ENCODE data around the gene GPR173. TPM values are rescaled to one million over a fixed set of nuclear protein-coding genes. Genes with fewer than 3 reads are reported as not detected.
A peak's percentile ranks its signal among the peaks of the same experiment; 100 is the strongest.

GPR173 gene
- total and polyA plus RNA-seq, 2 donors from 2014 or later: 1.7 to 5.4 TPM

GRCh38 chrX:53082773-53083616 is 34.4 kb downstream of the GPR173 start:
- Histone ChIP-seq H3K9me3 (ENCODE audit: control insufficient read depth in 2 of 3, insufficient read depth in 1 of 3, low read length in 3 of 3) (no peaks in the 10 kb centered on the region), H3K27ac (ENCODE audit: low read depth in 2 of 2, low read length in 2 of 2) (peak overlapping the region; percentile 78 to 80), H3K9ac (ENCODE audit: low read length in 3 of 3) (peak overlapping the region; percentile 48 to 61 (median 58)), H3K27me3 (ENCODE audit: control insufficient read depth, insufficient read depth, low read length) (no peaks in the 10 kb centered on the region), H3K4me3 (ENCODE audit: low read length in 3 of 3) (peak overlapping the region; percentile 63 to 89 (median 68)), H3K4me1 (ENCODE audit: control insufficient read depth in 2 of 3, insufficient read depth in 2 of 3, low read depth in 1 of 3, low read length in 3 of 3) (peaks cover 0 to 4% (median 0%) of the 10 kb centered on the region in 3 donors), H3K36me3 (ENCODE audit: control insufficient read depth in 2 of 3, insufficient read depth in 3 of 3, low read length in 3 of 3) (peaks cover 0 to 8% (median 4%) of the 10 kb centered on the region in 3 donors)
- DNase-seq: no peak
- no peak for FAIRE-seq
- TF ChIP-seq CTCF (IDR thresholded peaks at IDR 0.05; ENCODE audit: borderline replicate concordance, extremely low read depth, insufficient read depth): no peak
- intact Hi-C loops (cut with DNase I): no loop called here

GRCh38 chrX:53084043-53084570 is 35.5 kb downstream of the GPR173 start:
- Histone ChIP-seq H3K27me3 (ENCODE audit: control insufficient read depth, insufficient read depth, low read length) (no peaks in the 10 kb centered on the region), H3K36me3 (ENCODE audit: control insufficient read depth in 2 of 3, insufficient read depth in 3 of 3, low read length in 3 of 3) (peaks cover 0 to 8% (median 4%) of the 10 kb centered on the region in 3 donors), H3K27ac (ENCODE audit: low read depth in 2 of 2, low read length in 2 of 2) (no peak overlapping the region), H3K4me3 (ENCODE audit: low read length in 3 of 3) (peak overlapping the region in 2 of 3 donors; percentile 63 to 89), H3K9ac (ENCODE audit: low read length in 3 of 3) (no peak overlapping the region), H3K9me3 (ENCODE audit: control insufficient read depth in 2 of 3, insufficient read depth in 1 of 3, low read length in 3 of 3) (no peaks in the 10 kb centered on the region), H3K4me1 (ENCODE audit: control insufficient read depth in 2 of 3, insufficient read depth in 2 of 3, low read depth in 1 of 3, low read length in 3 of 3) (peaks cover 0 to 4% (median 0%) of the 10 kb centered on the region in 3 donors)
- FAIRE-seq (no peak), DNase-seq (no peak)
- no peak for TF ChIP-seq CTCF (IDR thresholded peaks at IDR 0.05; ENCODE audit: borderline replicate concordance, extremely low read depth, insufficient read depth)
- intact Hi-C loops (cut with DNase I): no loop called here

DNA sequence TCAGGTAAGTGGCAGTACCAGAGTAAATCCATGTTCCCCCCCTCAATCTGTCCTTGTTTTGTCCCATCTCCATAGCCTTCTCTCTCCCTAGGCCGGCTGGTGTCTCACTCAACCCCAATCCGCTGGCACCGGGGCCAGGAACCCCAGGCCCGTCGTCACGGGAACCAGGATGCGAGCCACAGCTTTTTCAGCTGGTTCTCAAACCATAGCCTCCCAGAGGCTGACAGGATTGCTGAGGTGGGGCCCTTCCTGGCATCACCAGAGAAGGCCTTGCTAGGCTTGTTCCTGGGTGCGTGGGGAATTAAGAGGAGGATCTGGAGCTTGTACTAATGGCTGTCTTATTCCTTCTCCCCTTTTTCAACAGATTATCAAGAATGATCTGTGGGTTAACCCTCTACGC is 36.3 kb downstream of the GPR173 start:
- no peak overlapping the region for H3K9ac ChIP-seq (ENCODE audit: low read length in 3 of 3)
- peaks cover 0 to 4% (median 0%) of the 10 kb centered on the region in 3 donors for H3K4me1 ChIP-seq (ENCODE audit: control insufficient read depth in 2 of 3, insufficient read depth in 2 of 3, low read depth in 1 of 3, low read length in 3 of 3)
- H3K27ac ChIP-seq (ENCODE audit: low read depth in 2 of 2, low read length in 2 of 2): no peak overlapping the region
- no peak for TF ChIP-seq CTCF (IDR thresholded peaks at IDR 0.05; ENCODE audit: borderline replicate concordance, extremely low read depth, insufficient read depth)
- intact Hi-C loops (cut with DNase I): no loop called here
- H3K27me3 ChIP-seq (ENCODE audit: control insufficient read depth, insufficient read depth, low read length): peaks cover 3% of the 10 kb centered on the region
- no peak overlapping the region for H3K4me3 ChIP-seq (ENCODE audit: low read length in 3 of 3)
- H3K9me3 ChIP-seq (ENCODE audit: control insufficient read depth in 2 of 3, insufficient read depth in 1 of 3, low read length in 3 of 3): no peaks in the 10 kb centered on the region
- H3K36me3 ChIP-seq (ENCODE audit: control insufficient read depth in 2 of 3, insufficient read depth in 3 of 3, low read length in 3 of 3): peaks cover 0 to 8% (median 4%) of the 10 kb centered on the region in 3 donors
- DNase-seq: no peak
- no peak for FAIRE-seq

Data from kidney (tissue), 14 donors.